GM12891 (cell line): ENCODE measurements around the gene CINP.
"Not testable (repeated sequence)": the region's sequence is repeated elsewhere in the genome, so short reads cannot be mapped to it uniquely, and the experiment has no call there.

Experiments
- DNase-seq: peaks from one replicate; pipeline ENCODE4 v3.0.0; 2011; ENCODE audit warnings: low spot score; ENCODE audit not compliant: insufficient read length
- FAIRE-seq: peaks from 2 replicates; lab custom pipeline; 2011; peaks lifted over from hg19 to GRCh38; lab: Jason Lieb, UNC
- PAX5 ChIP-seq: IDR thresholded peaks from 2 replicates; pipeline ENCODE4 v1.6.1; 2011; ENCODE audit warnings: low read length, moderate library complexity, mild to moderate bottlenecking; ENCODE audit not compliant: insufficient read depth, severe bottlenecking
- POLR2A ChIP-seq: IDR thresholded peaks from 2 replicates; pipeline ENCODE4 v1.6.1; 2011; ENCODE audit warnings: low read depth, low read length, control low read depth
- POLR2AphosphoS5 ChIP-seq: IDR thresholded peaks from 2 replicates; pipeline ENCODE4 v1.6.1; 2011; ENCODE audit warnings: low read depth, low read length, control low read depth
- POU2F2 ChIP-seq: IDR thresholded peaks from 2 replicates; pipeline ENCODE4 v1.6.1; 2011; ENCODE audit warnings: low read depth, mild to moderate bottlenecking, control low read depth, low read length, moderate library complexity
- SPI1 ChIP-seq: IDR thresholded peaks from 2 replicates; pipeline ENCODE4 v1.6.1; 2011; ENCODE audit warnings: low read depth, low read length, control low read depth
- TAF1 ChIP-seq: IDR thresholded peaks from 2 replicates; pipeline ENCODE4 v1.6.1; 2011; ENCODE audit warnings: low read depth, low read length, control low read depth

CINP gene

GRCh38 chr14:102360388-102360787 is 2.3 kb downstream of the CINP start:
- no peak for FAIRE-seq

GRCh38 chr14:102359341-102359740 is 3.3 kb downstream of the CINP start:
- TF ChIP-seq POLR2AphosphoS5: no peak
- TF ChIP-seq SPI1: no peak
- TF ChIP-seq POLR2A: no peak
- no peak for DNase-seq
- FAIRE-seq: no peak

More at GRCh38 chr14:102360388-102360787, 2.3 kb downstream of the CINP start:
- TF ChIP-seq PAX5 (no peak), SPI1 (no peak), TAF1 (no peak), POU2F2 (no peak), POLR2AphosphoS5 (no peak), POLR2A (no peak)
- no peak for DNase-seq

- TF ChIP-seq POU2F2: no peak
- TF ChIP-seq POLR2AphosphoS5: no peak
- TF ChIP-seq PAX5: no peak
- TF ChIP-seq TAF1: no peak
- TF ChIP-seq SPI1: no peak
- no peak for TF ChIP-seq POLR2A
- FAIRE-seq: no peak
- no peak for DNase-seq
Observed at GRCh38 chr14:102356280-102356679, 6.4 kb downstream of the CINP start.

DNA sequence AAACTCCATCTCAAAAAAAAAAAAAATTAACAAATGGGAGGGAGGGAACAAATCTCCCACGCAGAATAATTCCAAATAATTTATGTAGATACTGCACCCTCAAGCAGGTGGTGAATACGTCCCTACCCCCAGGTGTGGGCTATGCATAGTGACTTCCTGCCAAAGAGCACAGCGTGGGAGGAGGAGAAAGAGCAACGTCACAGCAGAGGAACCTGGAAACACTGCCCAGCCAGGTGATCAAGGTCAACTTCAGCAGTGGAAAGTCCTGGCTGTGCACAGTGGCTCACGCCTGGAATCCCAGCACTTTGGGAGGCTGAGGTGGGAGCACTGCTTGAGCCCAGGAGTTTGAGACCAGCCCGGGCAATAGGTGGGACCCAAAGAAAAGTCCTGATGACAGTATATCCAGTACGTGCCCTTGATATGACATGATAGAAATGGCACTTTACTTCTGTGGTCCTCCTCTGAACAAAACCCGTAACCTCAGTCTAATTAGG is 9.5 kb downstream of the CINP start:
- no peak for FAIRE-seq
- no peak for DNase-seq
- no peak for TF ChIP-seq PAX5
- TF ChIP-seq POLR2A: no peak
- TF ChIP-seq POLR2AphosphoS5: no peak
- TF ChIP-seq TAF1: no peak
- TF ChIP-seq POU2F2: no peak
- TF ChIP-seq SPI1: no peak

DNA sequence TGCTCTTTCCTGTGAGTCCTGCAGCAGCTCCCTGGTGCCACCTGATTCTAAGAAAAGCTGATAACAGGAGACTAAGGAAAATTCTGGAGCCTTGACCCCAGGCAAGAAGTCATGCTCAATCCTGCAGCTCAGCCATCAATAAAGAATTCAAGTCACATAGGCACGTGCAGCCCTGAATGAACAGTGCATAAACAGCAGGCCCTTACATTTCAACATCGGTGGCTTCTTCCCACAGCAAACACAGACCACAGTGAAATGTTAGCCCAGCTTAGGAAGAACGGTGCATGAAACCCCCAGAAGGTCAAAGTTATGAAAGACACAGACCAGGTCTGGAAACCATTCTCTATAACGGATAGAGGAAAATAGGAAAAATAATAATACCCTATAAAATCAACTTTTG is 10.5 kb downstream of the CINP start:
- DNase-seq: no peak
- TF ChIP-seq SPI1 (no peak), TAF1 (no peak)
- FAIRE-seq: no peak

- not testable (repeated sequence) for FAIRE-seq, DNase-seq
Observed at GRCh38 chr14:102351593-102351992, 11.1 kb downstream of the CINP start.

GRCh38 chr14:102351023-102351422 is 11.7 kb downstream of the CINP start:
- FAIRE-seq: no peak
- no peak for DNase-seq
- TF ChIP-seq PAX5 (no peak), TAF1 (no peak)

- FAIRE-seq (no peak), DNase-seq (no peak)
- no peak for TF ChIP-seq TAF1
- TF ChIP-seq SPI1: no peak
- TF ChIP-seq POU2F2: no peak
- no peak for TF ChIP-seq PAX5
Observed at GRCh38 chr14:102348376-102348775, 14.3 kb downstream of the CINP start.

DNA sequence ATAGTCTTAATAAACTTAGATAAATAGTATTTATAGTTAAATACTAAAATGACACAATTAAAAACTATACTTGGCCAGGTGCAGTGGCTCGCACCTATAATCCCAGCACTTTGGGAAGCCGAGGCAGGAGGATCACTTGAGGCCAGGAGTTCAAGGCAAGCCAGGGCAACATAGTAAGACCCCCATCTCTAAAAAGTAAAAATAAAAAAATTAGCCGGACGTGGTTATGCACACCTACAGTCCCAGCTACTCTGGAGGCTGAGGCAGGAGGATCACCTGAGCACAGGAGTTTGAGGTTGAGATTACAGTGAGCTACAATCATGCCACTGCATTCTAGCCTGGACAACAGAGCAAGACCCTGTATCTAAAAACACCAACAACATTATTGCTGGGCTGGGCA is 16.0 kb downstream of the CINP start:
- TF ChIP-seq POLR2A (no peak), POLR2AphosphoS5 (no peak), PAX5 (no peak), TAF1 (no peak), POU2F2 (no peak), SPI1 (no peak)
- no peak for DNase-seq
- no peak for FAIRE-seq

GRCh38 chr14:102345232-102345631 is 17.5 kb downstream of the CINP start:
- no peak for DNase-seq
- no peak for TF ChIP-seq POLR2AphosphoS5
- TF ChIP-seq POU2F2: no peak
- TF ChIP-seq PAX5: no peak
- TF ChIP-seq TAF1: no peak
- TF ChIP-seq SPI1: no peak
- TF ChIP-seq POLR2A: no peak
- no peak for FAIRE-seq

GRCh38 chr14:102344485-102344884 is 18.2 kb downstream of the CINP start:
- FAIRE-seq (no peak), DNase-seq (no peak)
- TF ChIP-seq POLR2AphosphoS5 (no peak), POLR2A (no peak), PAX5 (no peak), SPI1 (no peak), POU2F2 (no peak), TAF1 (no peak)
